Liver (tissue), 9 donors: ENCODE measurements around the gene RBBP5. TPM values are rescaled to one million over a fixed set of nuclear protein-coding genes. Genes with fewer than 3 reads are reported as not detected.

Experiments
- DNase-seq: peaks from one replicate; pipeline ENCODE4 v3.0.0-alpha.2; 2017; ENCODE audit warnings: low spot score
- H3K27ac ChIP-seq, 2 donors: one replicate each; pipeline ENCODE4 v1.7.0; 2013; ENCODE audit warnings: inconsistent platforms in 2 of 2, low read length in 2 of 2, control low read depth in 1 of 2, low read depth in 1 of 2, mild to moderate bottlenecking in 1 of 2
- H3K27me3 ChIP-seq, 4 donors: one replicate each; pipeline versions ENCODE4 v1.6.1 to v1.7.0; 2013; ENCODE audit warnings: low read length in 3 of 4, inconsistent platforms in 1 of 4, mild to moderate bottlenecking in 1 of 4, moderate library complexity in 1 of 4; ENCODE audit not compliant: control insufficient read depth in 4 of 4, insufficient read depth in 4 of 4
- H3K36me3 ChIP-seq, 4 donors: one replicate each; pipeline versions ENCODE4 v1.6.1 to v1.7.0; 2013; ENCODE audit warnings: low read length in 3 of 4, mild to moderate bottlenecking in 3 of 4, low read depth in 1 of 4, moderate library complexity in 1 of 4; ENCODE audit not compliant: control insufficient read depth in 4 of 4, insufficient read depth in 3 of 4
- H3K4me1 ChIP-seq, 4 donors: one replicate each; pipeline versions ENCODE4 v1.6.1 to v1.7.0; 2013; ENCODE audit warnings: low read length in 3 of 4, mild to moderate bottlenecking in 3 of 4, moderate library complexity in 1 of 4; ENCODE audit not compliant: control insufficient read depth in 4 of 4, insufficient read depth in 4 of 4
- H3K4me3 ChIP-seq, 3 donors: one replicate each; pipeline versions ENCODE4 v1.6.1 to v1.7.0; 2013; ENCODE audit warnings: low read length in 3 of 3, control low read depth in 1 of 3, low read depth in 1 of 3, mild to moderate bottlenecking in 1 of 3
- H3K9ac ChIP-seq, 2 donors: one replicate each; pipeline ENCODE4 v1.7.0; 2013; ENCODE audit warnings: low read length in 2 of 2, mild to moderate bottlenecking in 2 of 2, moderate library complexity in 2 of 2, control low read depth in 1 of 2, low read depth in 1 of 2
- H3K9me3 ChIP-seq, 4 donors: one replicate each; pipeline versions ENCODE4 v1.6.1 to v1.7.0; 2013; ENCODE audit warnings: low read length in 3 of 4; ENCODE audit not compliant: control insufficient read depth in 4 of 4
- CTCF ChIP-seq: fragments of 150-350 bp; IDR thresholded peaks from 2 replicates; pipeline ENCODE4 v1.5.1; 2017; ENCODE audit warnings: improper control_type of control experiment, low read depth, low read length; ENCODE audit not compliant: missing input control
- EGR1 ChIP-seq, 2 donors: IDR thresholded peaks; 2 replicates each; pipeline ENCODE4 v1.6.1; 2016 to 2018; ENCODE audit warnings: antibody characterized with exemption in 2 of 2, low read depth in 2 of 2
- FOXA1 ChIP-seq: IDR thresholded peaks from 2 replicates; pipeline ENCODE4 v1.6.1; 2016; ENCODE audit warnings: antibody characterized with exemption
- FOXA2 ChIP-seq: IDR thresholded peaks from 2 replicates; pipeline ENCODE4 v1.6.1; 2016; ENCODE audit warnings: antibody characterized with exemption
- GABPA ChIP-seq, 2 donors: IDR thresholded peaks in 1 of 2; conservative IDR thresholded peaks in 1 of 2; 2 replicates each; pipeline ENCODE4 v1.6.1; 2016; ENCODE audit warnings: antibody characterized with exemption in 2 of 2, mild to moderate bottlenecking in 1 of 2, moderate library complexity in 1 of 2
- HNF4A ChIP-seq, 2 donors: conservative IDR thresholded peaks; 2 replicates each; pipeline ENCODE4 v1.6.1; 2016; ENCODE audit warnings: antibody characterized with exemption in 2 of 2, mild to moderate bottlenecking in 2 of 2
- HNF4G ChIP-seq: IDR thresholded peaks from 2 replicates; pipeline ENCODE4 v1.6.1; 2016; ENCODE audit warnings: antibody characterized with exemption
- JUND ChIP-seq, 2 donors: IDR thresholded peaks; 2 replicates each; pipeline ENCODE4 v1.6.1; 2016; ENCODE audit warnings: antibody characterized with exemption in 2 of 2
- NR2F2 ChIP-seq: IDR thresholded peaks from 2 replicates; pipeline ENCODE4 v1.6.1; 2016; ENCODE audit warnings: antibody characterized with exemption
- RAD21 ChIP-seq, 2 donors: IDR thresholded peaks; 2 replicates each; pipeline ENCODE4 v1.6.1; 2016; ENCODE audit warnings: antibody characterized with exemption in 2 of 2, mild to moderate bottlenecking in 2 of 2
- RXRA ChIP-seq, 2 donors: IDR thresholded peaks; 2 replicates each; pipeline ENCODE4 v1.6.1; 2017 to 2018; ENCODE audit warnings: antibody characterized with exemption in 2 of 2, mild to moderate bottlenecking in 1 of 2
- SP1 ChIP-seq: IDR thresholded peaks from 2 replicates; pipeline ENCODE4 v1.6.1; 2018; ENCODE audit warnings: antibody characterized with exemption, mild to moderate bottlenecking
- TAF1 ChIP-seq: conservative IDR thresholded peaks from 2 replicates; pipeline ENCODE4 v1.6.1; 2016; ENCODE audit warnings: antibody characterized with exemption, mild to moderate bottlenecking
- YY1 ChIP-seq: IDR thresholded peaks from 2 replicates; pipeline ENCODE4 v1.6.1; 2016; ENCODE audit warnings: antibody characterized with exemption, mild to moderate bottlenecking
- WGBS: extraction: QIAGEN DNeasy Blood & Tissue Kit; methylation state at CpG from one replicate; pipeline ENCODE4 v1.1.7; 2013; 5-methylcytosine and 5-hydroxymethylcytosine counted together
- polyA plus RNA-seq, 2 donors: library from polyadenylated mRNA; stranded (reverse) in 1 of 2; unstranded in 1 of 2; fragments of 200-250 nt in 1 of 2; fragments of >200 nt in 1 of 2; fragmentation: Nextera tagmentation in 1 of 2; extraction: Ambion mirVana in 1 of 2; gene quantifications; one replicate each; pipeline versions ENCODE4 v1.2.1 to v1.2.3, GENCODE V29; 2013 to 2015
- total RNA-seq, 2 donors: library from RNA; depleted of rRNA; stranded (reverse); fragments of >200 nt; gene quantifications; one replicate each; pipeline ENCODE4 v1.2.3, GENCODE V29; 2014
- TF ChIP-seq, protein P1 (sequence below): IDR thresholded peaks from 2 replicates; pipeline ENCODE4 v1.6.1; 2016; ENCODE audit warnings: antibody characterized with exemption
- TF ChIP-seq, protein P2 (sequence below): IDR thresholded peaks from 2 replicates; pipeline ENCODE4 v1.6.1; 2016; ENCODE audit warnings: antibody characterized with exemption, mild to moderate bottlenecking
- TF ChIP-seq, protein P3 (sequence below): IDR thresholded peaks from 2 replicates; pipeline ENCODE4 v1.6.1; 2016; ENCODE audit warnings: antibody characterized with exemption
- TF ChIP-seq, protein P4 (sequence below): IDR thresholded peaks from 2 replicates; pipeline ENCODE4 v1.6.1; 2016; ENCODE audit warnings: antibody characterized with exemption
- donor health status: healthy.
- donor health status: healthy.
- donor health status: healthy.
- donor health status: healthy.
- donor health status: healthy.

Gene RBBP5, protein sequence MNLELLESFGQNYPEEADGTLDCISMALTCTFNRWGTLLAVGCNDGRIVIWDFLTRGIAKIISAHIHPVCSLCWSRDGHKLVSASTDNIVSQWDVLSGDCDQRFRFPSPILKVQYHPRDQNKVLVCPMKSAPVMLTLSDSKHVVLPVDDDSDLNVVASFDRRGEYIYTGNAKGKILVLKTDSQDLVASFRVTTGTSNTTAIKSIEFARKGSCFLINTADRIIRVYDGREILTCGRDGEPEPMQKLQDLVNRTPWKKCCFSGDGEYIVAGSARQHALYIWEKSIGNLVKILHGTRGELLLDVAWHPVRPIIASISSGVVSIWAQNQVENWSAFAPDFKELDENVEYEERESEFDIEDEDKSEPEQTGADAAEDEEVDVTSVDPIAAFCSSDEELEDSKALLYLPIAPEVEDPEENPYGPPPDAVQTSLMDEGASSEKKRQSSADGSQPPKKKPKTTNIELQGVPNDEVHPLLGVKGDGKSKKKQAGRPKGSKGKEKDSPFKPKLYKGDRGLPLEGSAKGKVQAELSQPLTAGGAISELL
- total RNA-seq (10 to 100 TPM; 11.6 to 12.0 TPM), polyA plus RNA-seq (1 to 10 TPM; 4.6 to 5.3 TPM)

- under 1% methylated on average over 46 of the region's 46 CpGs for WGBS
- Histone ChIP-seq H3K9ac (peak within 1 kb of the TSS; percentile 97 to 98), H3K27ac (peak within 1 kb of the TSS; percentile 97 to 99), H3K36me3 (peaks cover 0 to 2% (median under 1%) of the 10 kb centered on the region in 4 donors), H3K4me1 (peaks cover 9 to 31% (median 22%) of the 10 kb centered on the region in 4 donors), H3K4me3 (peak within 1 kb of the TSS; percentile 65 to 98 (median 93)), H3K27me3 (no peaks in the 10 kb centered on the region), H3K9me3 (no peaks in the 10 kb centered on the region)
- TF ChIP-seq HNF4G (no peak), HNF4A (conservative IDR thresholded peaks at IDR 0.05) (peak; percentile 35 to 64), FOXA1 (no peak), RXRA (IDR thresholded peaks at IDR 0.05) (peak; percentile 75 to 89), NR2F2 (peak; percentile 84), EGR1 (IDR thresholded peaks at IDR 0.05; ENCODE audit: low read depth in 2 of 2) (peak; percentile 68 to 71), GABPA (IDR thresholded peaks at IDR 0.05 in 1 of 2, conservative IDR thresholded peaks at IDR 0.05 in 1 of 2) (peak; percentile 87 to 94), CTCF (peak; percentile 55), RAD21 (IDR thresholded peaks at IDR 0.05) (peak; percentile 62 to 73), FOXA2 (peak; percentile 17), SP1 (peak; percentile 87), TAF1 (peak; percentile 89), YY1 (peak; percentile 93), JUND (IDR thresholded peaks at IDR 0.05) (peak; percentile 70 to 81)
- TF ChIP-seq, protein P1, sequence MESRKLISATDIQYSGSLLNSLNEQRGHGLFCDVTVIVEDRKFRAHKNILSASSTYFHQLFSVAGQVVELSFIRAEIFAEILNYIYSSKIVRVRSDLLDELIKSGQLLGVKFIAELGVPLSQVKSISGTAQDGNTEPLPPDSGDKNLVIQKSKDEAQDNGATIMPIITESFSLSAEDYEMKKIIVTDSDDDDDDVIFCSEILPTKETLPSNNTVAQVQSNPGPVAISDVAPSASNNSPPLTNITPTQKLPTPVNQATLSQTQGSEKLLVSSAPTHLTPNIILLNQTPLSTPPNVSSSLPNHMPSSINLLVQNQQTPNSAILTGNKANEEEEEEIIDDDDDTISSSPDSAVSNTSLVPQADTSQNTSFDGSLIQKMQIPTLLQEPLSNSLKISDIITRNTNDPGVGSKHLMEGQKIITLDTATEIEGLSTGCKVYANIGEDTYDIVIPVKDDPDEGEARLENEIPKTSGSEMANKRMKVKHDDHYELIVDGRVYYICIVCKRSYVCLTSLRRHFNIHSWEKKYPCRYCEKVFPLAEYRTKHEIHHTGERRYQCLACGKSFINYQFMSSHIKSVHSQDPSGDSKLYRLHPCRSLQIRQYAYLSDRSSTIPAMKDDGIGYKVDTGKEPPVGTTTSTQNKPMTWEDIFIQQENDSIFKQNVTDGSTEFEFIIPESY: peak; percentile 91
- TF ChIP-seq, protein P2, sequence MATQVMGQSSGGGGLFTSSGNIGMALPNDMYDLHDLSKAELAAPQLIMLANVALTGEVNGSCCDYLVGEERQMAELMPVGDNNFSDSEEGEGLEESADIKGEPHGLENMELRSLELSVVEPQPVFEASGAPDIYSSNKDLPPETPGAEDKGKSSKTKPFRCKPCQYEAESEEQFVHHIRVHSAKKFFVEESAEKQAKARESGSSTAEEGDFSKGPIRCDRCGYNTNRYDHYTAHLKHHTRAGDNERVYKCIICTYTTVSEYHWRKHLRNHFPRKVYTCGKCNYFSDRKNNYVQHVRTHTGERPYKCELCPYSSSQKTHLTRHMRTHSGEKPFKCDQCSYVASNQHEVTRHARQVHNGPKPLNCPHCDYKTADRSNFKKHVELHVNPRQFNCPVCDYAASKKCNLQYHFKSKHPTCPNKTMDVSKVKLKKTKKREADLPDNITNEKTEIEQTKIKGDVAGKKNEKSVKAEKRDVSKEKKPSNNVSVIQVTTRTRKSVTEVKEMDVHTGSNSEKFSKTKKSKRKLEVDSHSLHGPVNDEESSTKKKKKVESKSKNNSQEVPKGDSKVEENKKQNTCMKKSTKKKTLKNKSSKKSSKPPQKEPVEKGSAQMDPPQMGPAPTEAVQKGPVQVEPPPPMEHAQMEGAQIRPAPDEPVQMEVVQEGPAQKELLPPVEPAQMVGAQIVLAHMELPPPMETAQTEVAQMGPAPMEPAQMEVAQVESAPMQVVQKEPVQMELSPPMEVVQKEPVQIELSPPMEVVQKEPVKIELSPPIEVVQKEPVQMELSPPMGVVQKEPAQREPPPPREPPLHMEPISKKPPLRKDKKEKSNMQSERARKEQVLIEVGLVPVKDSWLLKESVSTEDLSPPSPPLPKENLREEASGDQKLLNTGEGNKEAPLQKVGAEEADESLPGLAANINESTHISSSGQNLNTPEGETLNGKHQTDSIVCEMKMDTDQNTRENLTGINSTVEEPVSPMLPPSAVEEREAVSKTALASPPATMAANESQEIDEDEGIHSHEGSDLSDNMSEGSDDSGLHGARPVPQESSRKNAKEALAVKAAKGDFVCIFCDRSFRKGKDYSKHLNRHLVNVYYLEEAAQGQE: peak; percentile 65
- TF ChIP-seq, protein P3, sequence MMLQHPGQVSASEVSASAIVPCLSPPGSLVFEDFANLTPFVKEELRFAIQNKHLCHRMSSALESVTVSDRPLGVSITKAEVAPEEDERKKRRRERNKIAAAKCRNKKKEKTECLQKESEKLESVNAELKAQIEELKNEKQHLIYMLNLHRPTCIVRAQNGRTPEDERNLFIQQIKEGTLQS: peak; percentile 72
- TF ChIP-seq, protein P4, sequence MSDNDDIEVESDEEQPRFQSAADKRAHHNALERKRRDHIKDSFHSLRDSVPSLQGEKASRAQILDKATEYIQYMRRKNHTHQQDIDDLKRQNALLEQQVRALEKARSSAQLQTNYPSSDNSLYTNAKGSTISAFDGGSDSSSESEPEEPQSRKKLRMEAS: peak; percentile 94
- DNase-seq: peak; percentile 98
Measured at GRCh38 chr1:205121660-205122488, at the start of gene RBBP5. TSS of gene RBBP5 (minus strand) at chr1:205121978. CDS start at chr1:205121873, 105 bp downstream.
